ENCODE data around the gene SCUBE3.

Gene SCUBE3

DNA sequence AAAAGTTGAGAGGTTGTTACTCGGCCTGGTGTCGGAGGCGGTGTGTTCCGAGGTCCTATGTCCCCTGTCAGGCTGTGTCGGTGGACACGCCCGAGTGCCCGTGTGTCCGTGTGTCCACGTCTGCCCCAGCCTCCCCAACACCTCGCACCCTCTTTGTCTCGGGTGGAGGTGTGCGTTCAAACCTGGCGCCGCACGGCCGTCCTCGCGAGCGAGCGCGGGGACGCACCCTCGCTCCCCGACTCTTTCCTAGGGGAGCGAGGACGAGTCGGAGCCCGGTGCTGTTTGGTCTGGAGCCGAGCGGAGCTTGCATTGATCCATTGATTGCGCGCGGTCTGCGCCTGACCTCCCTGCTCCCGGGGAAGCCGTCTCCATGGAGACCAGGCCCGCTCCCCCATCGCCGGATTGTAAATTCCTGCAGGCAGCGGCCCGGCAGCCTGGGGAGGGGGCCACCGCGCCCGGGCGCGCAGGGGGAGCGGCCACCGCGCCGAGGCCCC, 411 bp upstream of the SCUBE3 start:
- peaks cover 22% of the 10 kb centered on the region for H3K4me1 ChIP-seq (ENCODE audit: control insufficient read depth, insufficient read depth, low read length, poor library complexity, severe bottlenecking)
- peak overlapping the region; percentile 81 for H3K27ac ChIP-seq (ENCODE audit: low read depth, low read length, severe bottlenecking)
- H3K4me3 ChIP-seq (ENCODE audit: extremely low read depth, insufficient read depth, low read length, poor library complexity, severe bottlenecking), result peak overlapping the region; percentile 66
- 3 to 5% methylated on average over 34 to 50 of the region's 51 CpGs for WGBS, 2 experiments (ENCODE audit: insufficient coverage in 2 of 2)
- no peaks in the 10 kb centered on the region for H3K36me3 ChIP-seq (ENCODE audit: control insufficient read depth, insufficient read depth, low read length)
- H3K9me3 ChIP-seq (ENCODE audit: control insufficient read depth, low read length), result no peaks in the 10 kb centered on the region

DNA sequence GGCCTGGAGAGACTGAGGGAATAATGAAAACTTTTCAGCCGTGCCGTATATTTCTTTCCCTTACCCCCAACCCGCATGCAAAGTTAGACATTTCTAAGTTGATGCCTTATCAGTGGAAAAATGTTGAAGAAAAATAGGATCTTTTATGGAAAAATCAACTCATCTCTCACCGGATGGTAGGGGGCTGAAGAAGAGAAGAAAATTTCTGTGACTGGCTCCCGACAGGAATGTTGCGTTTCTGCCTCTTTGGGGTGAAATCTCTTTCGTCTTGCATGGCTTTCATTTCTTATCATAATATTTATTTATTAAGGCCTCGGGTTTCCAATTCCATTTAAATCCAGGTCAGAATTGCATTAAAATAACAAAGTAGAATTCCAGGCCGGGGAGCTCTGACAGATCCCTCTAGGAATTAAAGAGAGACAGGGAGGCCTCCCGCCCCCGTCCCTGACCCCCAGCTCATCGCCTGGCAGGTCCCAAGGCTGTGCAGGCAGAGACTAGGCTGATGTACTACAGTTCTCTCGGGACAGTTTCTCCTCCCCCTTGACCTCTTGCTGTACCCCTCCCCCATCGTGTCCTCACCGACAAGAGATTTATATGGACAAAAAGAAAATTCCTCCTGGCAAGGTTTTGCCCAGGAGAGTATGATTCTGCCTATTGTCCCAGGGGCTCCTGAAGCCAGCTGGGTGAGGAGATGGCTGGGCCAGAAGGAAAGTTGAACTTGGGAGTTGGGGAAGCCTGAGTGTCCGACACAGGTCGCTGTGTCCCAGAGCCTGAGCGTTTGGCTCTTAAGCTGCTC, 1.3 kb downstream of the SCUBE3 start:
- Histone ChIP-seq H3K4me3 (ENCODE audit: extremely low read depth, insufficient read depth, low read length, poor library complexity, severe bottlenecking) (peak overlapping the region; percentile 66), H3K9me3 (ENCODE audit: control insufficient read depth, low read length) (no peaks in the 10 kb centered on the region), H3K36me3 (ENCODE audit: control insufficient read depth, insufficient read depth, low read length) (no peaks in the 10 kb centered on the region), H3K4me1 (ENCODE audit: control insufficient read depth, insufficient read depth, low read length, poor library complexity, severe bottlenecking) (peaks cover 39% of the 10 kb centered on the region), H3K27ac (ENCODE audit: low read depth, low read length, severe bottlenecking) (peak overlapping the region; percentile 64)
- WGBS, 2 experiments (ENCODE audit: insufficient coverage in 2 of 2), result 24% methylated on average over 6 of the region's 18 CpGs; no CpG with 5 or more reads in 1 of the 2 experiments

DNA sequence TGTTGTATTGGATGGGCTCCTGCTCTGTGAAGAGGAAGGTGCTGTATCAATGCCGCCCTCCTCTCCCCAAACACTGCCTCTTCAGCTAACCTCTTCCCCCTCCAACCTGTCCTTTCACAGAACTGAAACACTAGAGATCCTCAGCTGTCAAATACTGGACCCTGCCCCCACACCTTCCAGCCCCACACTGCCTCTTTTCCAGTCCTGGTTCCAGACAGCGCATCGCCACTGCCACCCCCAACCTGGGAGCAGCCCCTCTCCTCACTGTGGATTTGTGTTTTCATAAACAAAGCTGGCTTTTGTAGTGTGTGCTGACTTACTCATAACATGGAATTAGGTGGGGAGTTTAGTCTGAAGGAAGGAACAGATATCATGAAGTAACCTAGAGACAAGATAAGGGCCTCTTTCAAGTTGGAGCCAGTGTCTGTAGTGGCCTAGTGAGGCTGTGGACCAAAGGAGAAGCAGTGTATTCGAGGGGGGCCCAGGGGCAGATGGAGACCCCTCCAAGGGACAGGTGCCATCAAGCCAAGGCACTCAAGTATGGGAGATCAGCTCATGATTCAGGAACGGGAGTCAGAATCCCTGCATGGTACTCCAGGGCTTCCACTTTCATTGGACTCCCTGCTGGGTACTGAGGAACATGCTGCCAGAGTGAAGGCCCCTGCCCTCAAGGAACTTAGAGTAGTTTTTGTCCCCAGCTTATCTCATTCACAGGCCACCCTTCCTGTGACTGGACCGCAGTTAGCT, 2.1 kb downstream of the SCUBE3 start:
- Histone ChIP-seq H3K4me1 (ENCODE audit: control insufficient read depth, insufficient read depth, low read length, poor library complexity, severe bottlenecking) (peaks cover 46% of the 10 kb centered on the region), H3K9me3 (ENCODE audit: control insufficient read depth, low read length) (no peaks in the 10 kb centered on the region), H3K4me3 (ENCODE audit: extremely low read depth, insufficient read depth, low read length, poor library complexity, severe bottlenecking) (peak overlapping the region; percentile 66), H3K27ac (ENCODE audit: low read depth, low read length, severe bottlenecking) (peak overlapping the region; percentile 64), H3K36me3 (ENCODE audit: control insufficient read depth, insufficient read depth, low read length) (no peaks in the 10 kb centered on the region)
- 62 to 73% methylated on average over 3 to 4 of the region's 6 CpGs for WGBS, 2 experiments (ENCODE audit: insufficient coverage in 2 of 2)

DNA sequence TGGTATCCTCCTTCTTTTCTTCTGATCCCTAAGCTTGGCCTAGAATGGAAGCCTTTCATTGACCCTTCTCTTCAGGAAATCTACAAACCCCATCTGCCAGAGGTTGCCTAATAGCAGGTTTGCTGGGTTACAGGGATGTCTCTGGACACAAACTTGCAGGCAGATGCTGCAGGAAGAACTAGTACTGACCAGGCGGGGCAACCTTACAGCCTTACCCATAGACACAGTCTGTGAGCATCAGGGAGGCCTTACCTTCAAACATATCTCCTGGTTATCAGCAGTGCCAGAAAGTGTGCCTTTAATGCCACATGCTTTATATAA, 2.6 kb downstream of the SCUBE3 start:
- H3K4me1 ChIP-seq (ENCODE audit: control insufficient read depth, insufficient read depth, low read length, poor library complexity, severe bottlenecking), result peaks cover 50% of the 10 kb centered on the region
- 91 to 100% methylated on average over 1 of the region's 1 CpG for WGBS, 2 experiments (ENCODE audit: insufficient coverage in 2 of 2)
- H3K36me3 ChIP-seq (ENCODE audit: control insufficient read depth, insufficient read depth, low read length), result no peaks in the 10 kb centered on the region
- no peaks in the 10 kb centered on the region for H3K9me3 ChIP-seq (ENCODE audit: control insufficient read depth, low read length)
- peak overlapping the region; percentile 8 for H3K4me3 ChIP-seq (ENCODE audit: extremely low read depth, insufficient read depth, low read length, poor library complexity, severe bottlenecking)
- H3K27ac ChIP-seq (ENCODE audit: low read depth, low read length, severe bottlenecking), result peak overlapping the region; percentile 64

DNA sequence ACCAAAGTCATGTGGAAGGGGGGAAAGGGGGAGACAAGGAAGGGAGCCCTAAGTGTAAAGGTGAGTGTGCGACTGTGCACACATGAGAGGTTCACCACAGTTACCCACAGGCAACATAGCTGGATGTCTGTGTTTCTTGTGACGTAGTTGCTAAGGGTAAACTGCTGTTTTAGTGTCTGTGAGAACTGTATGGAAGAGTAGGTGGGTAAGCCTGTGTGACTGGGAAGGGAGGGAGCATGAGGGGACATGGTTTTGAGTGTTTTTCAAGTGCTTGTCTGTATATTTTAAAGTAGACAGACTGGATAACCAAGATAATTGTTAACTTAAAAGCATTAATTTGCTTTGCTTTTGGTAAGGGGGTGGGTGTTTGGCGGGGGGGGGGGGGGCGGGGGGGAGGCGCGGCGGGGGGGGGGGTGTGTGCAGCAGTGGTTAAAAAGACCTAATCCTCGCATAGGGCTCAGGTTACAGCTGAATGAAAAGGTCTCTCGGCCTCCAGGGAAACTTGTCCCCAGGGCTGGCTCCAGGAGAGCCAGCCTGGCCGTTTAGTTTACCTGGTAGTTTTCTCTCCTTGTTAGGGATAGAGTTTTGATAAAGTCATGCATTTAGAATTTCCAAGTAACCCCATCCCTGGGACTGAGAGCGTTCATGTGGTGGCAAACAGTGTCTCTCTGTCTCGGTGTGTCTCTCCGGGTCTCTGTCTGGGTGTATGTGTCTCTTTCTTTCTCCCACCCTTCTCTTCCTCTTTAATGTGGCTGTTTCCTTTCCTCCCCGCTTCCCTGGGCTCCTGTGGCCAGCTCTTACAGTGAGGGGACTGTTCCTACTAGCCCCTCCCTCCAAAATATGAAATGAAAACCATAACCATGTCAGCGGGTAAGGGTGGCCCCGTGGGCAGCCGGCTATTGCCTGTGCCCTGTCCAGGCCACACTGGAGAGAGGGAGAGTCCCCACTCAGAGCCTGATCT, 3.4 kb downstream of the SCUBE3 start:
- H3K4me3 ChIP-seq (ENCODE audit: extremely low read depth, insufficient read depth, low read length, poor library complexity, severe bottlenecking), result no peak overlapping the region
- H3K9me3 ChIP-seq (ENCODE audit: control insufficient read depth, low read length), result no peaks in the 10 kb centered on the region
- WGBS, 2 experiments (ENCODE audit: insufficient coverage in 2 of 2), result 55 to 60% methylated on average over 10 of the region's 17 CpGs
- peaks cover 50% of the 10 kb centered on the region for H3K4me1 ChIP-seq (ENCODE audit: control insufficient read depth, insufficient read depth, low read length, poor library complexity, severe bottlenecking)
- no peaks in the 10 kb centered on the region for H3K36me3 ChIP-seq (ENCODE audit: control insufficient read depth, insufficient read depth, low read length)
- H3K27ac ChIP-seq (ENCODE audit: low read depth, low read length, severe bottlenecking), result peak overlapping the region; percentile 29

DNA sequence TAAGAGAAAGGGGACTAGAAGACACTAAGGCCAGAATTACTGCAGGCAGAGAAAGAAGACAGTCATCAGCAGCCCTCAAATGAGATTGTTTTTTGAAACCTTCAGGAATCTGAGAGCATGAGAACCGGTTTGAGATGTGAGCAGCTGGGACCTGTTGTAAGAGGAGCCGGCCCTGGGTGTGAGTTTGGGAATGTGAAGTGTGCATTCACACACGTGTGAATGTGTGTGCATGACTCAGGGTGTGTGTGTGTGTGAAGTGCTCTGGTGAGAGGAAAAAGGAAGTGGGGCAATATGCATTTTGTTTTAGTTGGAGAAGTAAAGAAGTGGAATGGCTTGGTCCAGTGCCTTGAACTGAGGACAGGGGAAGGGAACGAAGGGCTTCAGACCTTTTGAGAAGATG, 4.3 kb downstream of the SCUBE3 start:
- no peaks in the 10 kb centered on the region for H3K9me3 ChIP-seq (ENCODE audit: control insufficient read depth, low read length)
- peak overlapping the region; percentile 29 for H3K27ac ChIP-seq (ENCODE audit: low read depth, low read length, severe bottlenecking)
- peaks cover 50% of the 10 kb centered on the region for H3K4me1 ChIP-seq (ENCODE audit: control insufficient read depth, insufficient read depth, low read length, poor library complexity, severe bottlenecking)
- 38 to 60% methylated on average over 3 to 4 of the region's 4 CpGs for WGBS, 2 experiments (ENCODE audit: insufficient coverage in 2 of 2)
- peaks cover 6% of the 10 kb centered on the region for H3K36me3 ChIP-seq (ENCODE audit: control insufficient read depth, insufficient read depth, low read length)
- H3K4me3 ChIP-seq (ENCODE audit: extremely low read depth, insufficient read depth, low read length, poor library complexity, severe bottlenecking), result no peak overlapping the region

DNA sequence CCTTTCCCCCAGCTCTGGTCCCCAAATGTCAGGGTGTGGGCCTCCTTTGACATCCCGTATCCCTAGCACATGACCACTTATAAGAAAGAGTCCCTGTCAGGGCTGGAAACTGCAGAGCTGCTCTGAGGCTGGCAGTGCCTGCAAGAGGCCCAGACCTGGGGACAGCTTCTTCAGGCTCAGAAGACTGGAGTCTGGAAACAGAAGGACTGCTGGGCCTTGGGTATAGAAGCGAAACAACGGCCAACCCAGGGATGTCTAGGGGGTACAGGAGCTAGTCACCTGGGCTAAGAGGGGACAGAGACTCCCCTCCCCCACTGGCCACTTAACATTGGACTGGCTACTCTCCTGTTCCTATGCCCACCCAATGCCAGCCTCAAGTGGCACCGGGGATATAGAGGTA, 4.7 kb downstream of the SCUBE3 start:
- Histone ChIP-seq H3K4me3 (ENCODE audit: extremely low read depth, insufficient read depth, low read length, poor library complexity, severe bottlenecking) (no peak overlapping the region), H3K36me3 (ENCODE audit: control insufficient read depth, insufficient read depth, low read length) (peaks cover 9% of the 10 kb centered on the region), H3K9me3 (ENCODE audit: control insufficient read depth, low read length) (no peaks in the 10 kb centered on the region), H3K4me1 (ENCODE audit: control insufficient read depth, insufficient read depth, low read length, poor library complexity, severe bottlenecking) (peaks cover 50% of the 10 kb centered on the region), H3K27ac (ENCODE audit: low read depth, low read length, severe bottlenecking) (no peak overlapping the region)
- WGBS, 2 experiments (ENCODE audit: insufficient coverage in 2 of 2), result 83 to 94% methylated on average over 1 to 3 of the region's 4 CpGs

DNA sequence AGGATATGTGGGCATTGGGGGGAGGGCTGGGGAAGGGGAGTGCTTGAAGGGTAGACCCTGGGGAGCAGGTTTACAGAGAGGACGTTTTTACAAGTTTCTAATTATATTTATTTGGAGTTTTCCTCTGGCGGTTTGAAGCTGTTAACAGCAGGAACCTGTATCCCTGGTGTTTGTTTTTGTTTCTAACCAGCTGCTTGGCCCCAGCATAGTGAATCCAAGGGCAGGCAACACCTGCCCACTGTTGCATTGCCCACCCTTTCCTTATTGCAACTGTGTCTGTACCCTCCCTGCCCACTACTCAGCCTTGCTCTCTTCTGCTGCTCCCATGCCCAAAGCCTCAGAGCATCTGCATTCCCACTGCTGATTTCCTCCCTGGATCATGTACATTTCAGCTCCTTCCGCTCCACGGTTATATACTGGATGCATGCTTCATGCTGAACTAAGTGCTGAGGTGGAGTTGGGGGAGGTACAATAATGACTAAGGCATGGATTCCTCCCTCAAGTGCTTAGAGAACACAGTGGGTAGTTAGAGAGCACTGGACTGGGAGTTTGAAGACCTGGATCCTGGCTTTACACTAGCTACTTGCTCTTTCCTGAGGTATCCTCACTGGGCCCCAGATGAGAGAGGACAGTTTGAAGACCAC, 6.0 kb downstream of the SCUBE3 start:
- H3K27ac ChIP-seq (ENCODE audit: low read depth, low read length, severe bottlenecking), result no peak overlapping the region
- no CpG with 5 or more reads among the region's 4 CpGs for WGBS, 2 experiments (ENCODE audit: insufficient coverage in 2 of 2)
- H3K36me3 ChIP-seq (ENCODE audit: control insufficient read depth, insufficient read depth, low read length), result peaks cover 22% of the 10 kb centered on the region
- peaks cover 50% of the 10 kb centered on the region for H3K4me1 ChIP-seq (ENCODE audit: control insufficient read depth, insufficient read depth, low read length, poor library complexity, severe bottlenecking)
- no peaks in the 10 kb centered on the region for H3K9me3 ChIP-seq (ENCODE audit: control insufficient read depth, low read length)
- H3K4me3 ChIP-seq (ENCODE audit: extremely low read depth, insufficient read depth, low read length, poor library complexity, severe bottlenecking), result no peak overlapping the region

DNA sequence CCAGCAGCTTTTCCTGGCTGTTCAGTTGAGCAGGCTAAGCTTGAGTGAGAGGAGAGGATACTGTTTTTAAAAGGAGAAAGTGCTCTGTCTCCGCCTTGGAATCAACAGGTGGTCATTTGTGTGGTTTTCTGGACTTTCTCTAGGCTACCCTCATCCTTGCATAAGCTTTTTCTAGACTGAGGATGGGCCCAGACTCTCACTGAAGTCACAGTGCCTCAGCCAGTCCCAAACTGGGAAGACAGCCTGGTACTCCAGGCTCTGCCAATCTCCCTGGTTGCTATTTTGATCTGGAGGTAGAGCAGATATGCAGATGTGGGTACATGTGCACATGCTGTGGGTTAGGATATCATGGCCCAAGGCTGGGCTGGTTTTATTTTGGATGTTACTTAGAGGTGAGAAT, 7.0 kb downstream of the SCUBE3 start:
- H3K4me3 ChIP-seq (ENCODE audit: extremely low read depth, insufficient read depth, low read length, poor library complexity, severe bottlenecking), result no peak overlapping the region
- peaks cover 50% of the 10 kb centered on the region for H3K4me1 ChIP-seq (ENCODE audit: control insufficient read depth, insufficient read depth, low read length, poor library complexity, severe bottlenecking)
- no peak overlapping the region for H3K27ac ChIP-seq (ENCODE audit: low read depth, low read length, severe bottlenecking)
- peaks cover 29% of the 10 kb centered on the region for H3K36me3 ChIP-seq (ENCODE audit: control insufficient read depth, insufficient read depth, low read length)
- H3K9me3 ChIP-seq (ENCODE audit: control insufficient read depth, low read length), result no peaks in the 10 kb centered on the region
- 83% methylated on average over 1 of the region's 1 CpG; no CpG with 5 or more reads in 1 of the 2 experiments for WGBS, 2 experiments (ENCODE audit: insufficient coverage in 2 of 2)

DNA sequence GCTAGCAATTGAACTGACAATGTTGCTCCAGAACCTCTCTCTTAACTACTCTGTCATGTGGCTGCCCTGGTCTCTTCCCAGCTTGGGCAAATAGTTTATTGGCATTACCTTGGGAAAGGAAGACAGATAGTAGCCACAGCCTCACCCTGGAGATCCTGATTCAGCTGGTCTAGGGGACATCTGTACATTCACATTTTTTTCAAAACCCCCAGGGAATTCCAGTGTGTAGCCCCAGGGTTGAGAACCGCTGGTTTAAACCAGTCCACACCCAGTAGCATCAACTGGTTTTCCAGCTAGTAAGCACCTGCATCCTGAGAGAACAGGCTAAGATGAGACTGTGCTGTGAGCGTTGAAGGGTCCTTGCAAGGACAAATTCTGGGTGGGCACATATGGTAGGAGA, 9.6 kb downstream of the SCUBE3 start:
- 100% methylated on average over 2 of the region's 2 CpGs; no CpG with 5 or more reads in 1 of the 2 experiments for WGBS, 2 experiments (ENCODE audit: insufficient coverage in 2 of 2)
- Histone ChIP-seq H3K9me3 (ENCODE audit: control insufficient read depth, low read length) (no peaks in the 10 kb centered on the region), H3K36me3 (ENCODE audit: control insufficient read depth, insufficient read depth, low read length) (peaks cover 43% of the 10 kb centered on the region), H3K27ac (ENCODE audit: low read depth, low read length, severe bottlenecking) (no peak overlapping the region), H3K4me1 (ENCODE audit: control insufficient read depth, insufficient read depth, low read length, poor library complexity, severe bottlenecking) (peaks cover 27% of the 10 kb centered on the region), H3K4me3 (ENCODE audit: extremely low read depth, insufficient read depth, low read length, poor library complexity, severe bottlenecking) (no peak overlapping the region)

Data from mesodermal cell (in vitro differentiated cells).